Thyroid gland (tissue), 4 donors: ENCODE data around the gene NFATC2. TPM values are rescaled to one million over a fixed set of nuclear protein-coding genes. Genes with fewer than 3 reads are reported as not detected.
A peak's percentile ranks its signal among the peaks of the same experiment; 100 is the strongest.

Experiments
- DNase-seq, 2 donors: peaks; one replicate each; pipeline ENCODE4 v3.0.0-alpha.2; 2019
- H3K27ac ChIP-seq, 3 donors: fragments of 200-600 bp; sonication (generic); 1 replicate in 2 of 3; 2 replicates in 1 of 3; pipeline ENCODE4 v1.5.1; 2016 to 2019; ENCODE audit warnings: mild to moderate bottlenecking in 1 of 3, moderate library complexity in 1 of 3
- H3K27me3 ChIP-seq: fragments of 200-600 bp; sonication (generic); one replicate; pipeline ENCODE4 v1.5.1; 2019
- H3K36me3 ChIP-seq, 2 donors: fragments of 200-600 bp; sonication (generic); one replicate each; pipeline ENCODE4 v1.5.1; 2016 to 2019
- H3K4me1 ChIP-seq, 2 donors: fragments of 200-600 bp; sonication (generic); one replicate each; pipeline ENCODE4 v1.5.1; 2017 to 2019
- H3K4me3 ChIP-seq, 3 donors: fragments of 200-600 bp; sonication (generic); replicated peaks in 1 of 3; 1 replicate in 2 of 3; 2 replicates in 1 of 3; pipeline ENCODE4 v1.5.1; 2016; ENCODE audit warnings: mild to moderate bottlenecking in 1 of 3
- H3K9me3 ChIP-seq: fragments of 200-600 bp; sonication (generic); one replicate; pipeline ENCODE4 v1.5.1; 2017
- POLR2A ChIP-seq, 2 donors: fragments of 450-650 bp; IDR thresholded peaks; one replicate each; pipeline ENCODE4 v1.6.1; 2017; ENCODE audit warnings: antibody characterized with exemption in 2 of 2, mild to moderate bottlenecking in 2 of 2, moderate library complexity in 1 of 2
- WGBS, 2 donors: methylation state at CpG; one replicate each; pipeline ENCODE4 v1.1.5; 2017; 5-methylcytosine and 5-hydroxymethylcytosine counted together
- intact Hi-C: fragments of 100-400 bp; cut with DNase I; formaldehyde crosslinking; loops from one replicate; pipeline ENCODE4 v1.15.1; 2023
- total RNA-seq, 4 donors: library from RNA; depleted of rRNA; stranded (reverse); fragments of >200 nt; gene quantifications; one replicate each; pipeline ENCODE4 v1.2.3, GENCODE V29; 2016
- TF ChIP-seq, protein P1 (sequence below), 6 experiments: fragments of 200-600 bp in 3 of 6; fragments of 450-650 bp in 3 of 6; sonication (generic) in 3 of 6; IDR thresholded peaks; one replicate each; pipeline ENCODE4 v1.5.1; 2016 to 2019; ENCODE audit warnings: antibody characterized with exemption in 6 of 6, mild to moderate bottlenecking in 2 of 6, inconsistent platforms in 1 of 6, moderate library complexity in 1 of 6

Gene NFATC2
- total RNA-seq, 4 donors from 2014 or later = 7.5 to 12.6 (median 8.5) TPM

DNA sequence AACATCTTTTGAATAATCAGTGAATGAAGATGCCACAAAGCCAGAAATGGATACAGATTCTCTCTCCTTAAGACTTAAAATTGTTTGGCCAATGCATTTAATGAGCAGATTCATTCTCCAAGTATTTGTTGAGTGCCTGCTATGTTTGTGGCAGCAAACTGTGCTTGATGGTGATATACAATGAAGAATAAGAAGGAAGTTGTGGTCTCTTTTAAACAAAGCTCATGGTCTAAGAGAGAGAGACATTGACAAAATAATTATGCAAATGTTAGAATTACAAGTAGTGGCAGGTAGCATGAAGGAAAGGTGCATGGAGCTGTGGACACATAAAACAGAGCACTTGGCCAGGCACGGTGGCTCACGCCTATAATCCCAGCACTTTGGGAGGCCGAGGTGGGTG is 28.3 kb downstream of the NFATC2 start:
- H3K4me3 ChIP-seq = no peak overlapping the region
- no peak overlapping the region for H3K27ac ChIP-seq
- TF ChIP-seq, protein P1, sequence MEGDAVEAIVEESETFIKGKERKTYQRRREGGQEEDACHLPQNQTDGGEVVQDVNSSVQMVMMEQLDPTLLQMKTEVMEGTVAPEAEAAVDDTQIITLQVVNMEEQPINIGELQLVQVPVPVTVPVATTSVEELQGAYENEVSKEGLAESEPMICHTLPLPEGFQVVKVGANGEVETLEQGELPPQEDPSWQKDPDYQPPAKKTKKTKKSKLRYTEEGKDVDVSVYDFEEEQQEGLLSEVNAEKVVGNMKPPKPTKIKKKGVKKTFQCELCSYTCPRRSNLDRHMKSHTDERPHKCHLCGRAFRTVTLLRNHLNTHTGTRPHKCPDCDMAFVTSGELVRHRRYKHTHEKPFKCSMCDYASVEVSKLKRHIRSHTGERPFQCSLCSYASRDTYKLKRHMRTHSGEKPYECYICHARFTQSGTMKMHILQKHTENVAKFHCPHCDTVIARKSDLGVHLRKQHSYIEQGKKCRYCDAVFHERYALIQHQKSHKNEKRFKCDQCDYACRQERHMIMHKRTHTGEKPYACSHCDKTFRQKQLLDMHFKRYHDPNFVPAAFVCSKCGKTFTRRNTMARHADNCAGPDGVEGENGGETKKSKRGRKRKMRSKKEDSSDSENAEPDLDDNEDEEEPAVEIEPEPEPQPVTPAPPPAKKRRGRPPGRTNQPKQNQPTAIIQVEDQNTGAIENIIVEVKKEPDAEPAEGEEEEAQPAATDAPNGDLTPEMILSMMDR (IDR thresholded peaks at IDR 0.05) = no peak
- no peak for TF ChIP-seq POLR2A (IDR thresholded peaks at IDR 0.05)
- no peaks in the 10 kb centered on the region for H3K9me3 ChIP-seq
- WGBS, 2 donors = 95 to 96% methylated on average over 3 of the region's 3 CpGs
- H3K27me3 ChIP-seq = no peaks in the 10 kb centered on the region
- peaks cover 0 to 7% of the 10 kb centered on the region in 2 donors for H3K4me1 ChIP-seq
- intact Hi-C loops = no loop called here
- H3K36me3 ChIP-seq = peaks cover 0 to 8% of the 10 kb centered on the region in 2 donors
- DNase-seq = no peak

GRCh38 chr20:51513545-51513944 is 29.0 kb downstream of the NFATC2 start:
- peaks cover 0 to 8% of the 10 kb centered on the region in 2 donors for H3K36me3 ChIP-seq
- intact Hi-C loops = no loop called here
- DNase-seq = no peak
- TF ChIP-seq, protein P1 (IDR thresholded peaks at IDR 0.05) = no peak
- no peak for TF ChIP-seq POLR2A (IDR thresholded peaks at IDR 0.05)
- H3K4me1 ChIP-seq = peaks cover 0 to 7% of the 10 kb centered on the region in 2 donors
- H3K4me3 ChIP-seq = no peak overlapping the region
- 96 to 99% methylated on average over 4 of the region's 4 CpGs for WGBS, 2 donors
- H3K9me3 ChIP-seq = no peaks in the 10 kb centered on the region
- H3K27me3 ChIP-seq = no peaks in the 10 kb centered on the region
- H3K27ac ChIP-seq = no peak overlapping the region

- intact Hi-C loops = no loop called here
- peaks cover 0 to 8% of the 10 kb centered on the region in 2 donors for H3K36me3 ChIP-seq
- no peak overlapping the region for H3K4me3 ChIP-seq
- no peak for DNase-seq
- peaks cover 4 to 9% of the 10 kb centered on the region in 2 donors for H3K4me1 ChIP-seq
- H3K27ac ChIP-seq = peak overlapping the region in 1 of 3 donors; percentile 2
- no peak for TF ChIP-seq POLR2A (IDR thresholded peaks at IDR 0.05)
- TF ChIP-seq, protein P1 (IDR thresholded peaks at IDR 0.05) = no peak
- H3K27me3 ChIP-seq = no peaks in the 10 kb centered on the region
- H3K9me3 ChIP-seq = no peaks in the 10 kb centered on the region
- WGBS, 2 donors = 41 to 50% methylated on average over 2 of the region's 2 CpGs
These were observed 29.9 kb downstream of the NFATC2 start for GRCh38 chr20:51512645-51513044.

DNA sequence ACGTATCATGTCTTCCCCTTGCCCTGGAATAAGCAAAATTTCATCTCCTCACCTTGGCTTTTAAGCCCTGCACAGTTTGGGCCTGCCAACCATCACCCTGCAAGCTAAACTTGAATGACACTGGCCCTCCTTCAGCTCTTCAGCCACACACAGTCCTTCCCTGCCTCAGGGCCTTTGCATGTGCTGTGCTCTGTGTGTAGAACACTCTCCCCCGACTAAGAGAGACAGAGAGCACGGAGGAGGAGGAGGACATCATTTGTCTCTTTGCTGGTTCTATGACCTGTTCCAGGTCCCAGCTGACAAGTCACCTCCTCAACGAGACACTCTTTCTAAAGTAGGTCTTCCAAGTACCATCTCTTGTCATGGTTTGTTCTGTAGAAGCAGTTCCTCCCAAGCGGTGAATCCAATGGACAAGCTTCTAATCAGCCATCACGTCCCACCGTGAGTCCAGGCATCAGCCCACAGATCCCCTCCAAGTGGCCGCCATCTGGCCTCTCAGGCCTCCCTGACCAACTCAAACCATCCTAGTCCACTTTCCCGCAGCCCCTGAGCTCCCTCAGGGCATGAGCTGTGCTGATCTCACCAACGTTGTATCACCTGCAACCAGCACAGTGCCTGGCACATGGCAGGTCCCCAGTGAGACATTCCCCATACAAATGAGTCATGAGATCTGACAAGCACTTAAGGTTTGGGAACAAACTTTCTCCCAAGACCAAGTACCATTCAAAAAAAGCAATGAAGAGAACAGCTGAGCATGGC is 30.5 kb downstream of the NFATC2 start:
- DNase-seq = no peak
- TF ChIP-seq, protein P1 (IDR thresholded peaks at IDR 0.05) = no peak
- no peak for TF ChIP-seq POLR2A (IDR thresholded peaks at IDR 0.05)
- Histone ChIP-seq H3K27me3 (no peaks in the 10 kb centered on the region), H3K36me3 (peaks cover 0 to 8% of the 10 kb centered on the region in 2 donors), H3K9me3 (no peaks in the 10 kb centered on the region), H3K4me3 (no peak overlapping the region), H3K27ac (peak overlapping the region in 1 of 3 donors; percentile 2), H3K4me1 (peaks cover 8 to 15% of the 10 kb centered on the region in 2 donors)
- WGBS, 2 donors = 93 to 97% methylated on average over 10 of the region's 10 CpGs
- intact Hi-C loops = no loop called here

- WGBS, 2 donors = 93 to 95% methylated on average over 6 of the region's 6 CpGs
These were observed 31.4 kb downstream of the NFATC2 start for GRCh38 chr20:51510936-51511605.

More at GRCh38 chr20:51510936-51511605, 31.4 kb downstream of the NFATC2 start:
- DNase-seq = no peak
- H3K4me3 ChIP-seq = no peak overlapping the region
- H3K9me3 ChIP-seq = no peaks in the 10 kb centered on the region
- intact Hi-C loops = no loop called here
- no peak overlapping the region for H3K27ac ChIP-seq
- H3K4me1 ChIP-seq = peaks cover 8 to 17% of the 10 kb centered on the region in 2 donors
- peaks cover 0 to 2% of the 10 kb centered on the region in 2 donors for H3K36me3 ChIP-seq
- no peaks in the 10 kb centered on the region for H3K27me3 ChIP-seq
- TF ChIP-seq, protein P1 (IDR thresholded peaks at IDR 0.05) = no peak
- TF ChIP-seq POLR2A (IDR thresholded peaks at IDR 0.05) = no peak
